GM19043 (cell line): Measurements from ENCODE around the gene SLC26A1.

Experiments used
- ATAC-seq: cut with Tn5 transposase; IDR thresholded peaks from one replicate; pipeline ENCODE4 v1.9.1; 2021; ENCODE audit warnings: low read depth; ENCODE audit not compliant: unreplicated experiment

The SLC26A1 gene

GRCh38 chr4:1015179-1015578, 22.0 kb upstream of the SLC26A1 start:
- no peak for ATAC-seq

- no peak for ATAC-seq
Measured at GRCh38 chr4:1014291-1015167, 21.3 kb upstream of the SLC26A1 start.

- ATAC-seq = no peak
Measured at GRCh38 chr4:1013225-1014073, 20.2 kb upstream of the SLC26A1 start.

GRCh38 chr4:1012034-1012739, 19.0 kb upstream of the SLC26A1 start:
- ATAC-seq = no peak

- no peak for ATAC-seq
Measured at GRCh38 chr4:1011666-1012033, 18.4 kb upstream of the SLC26A1 start.

GRCh38 chr4:1011022-1011665, 17.9 kb upstream of the SLC26A1 start, which contains the start of gene FGFRL1:
Gene FGFRL1 (plus strand): TSS chr4:1011626. CDS start chr4:1012486, 860 bp downstream.
- no peak for ATAC-seq

GRCh38 chr4:1010395-1011021, 17.3 kb upstream of the SLC26A1 start:
- ATAC-seq = no peak

- ATAC-seq = no peak
Measured at GRCh38 chr4:1009542-1010394, 16.6 kb upstream of the SLC26A1 start.

GRCh38 chr4:1008840-1009541, 15.8 kb upstream of the SLC26A1 start:
- no peak for ATAC-seq

- ATAC-seq = no peak
Measured at GRCh38 chr4:1006856-1007255, 13.7 kb upstream of the SLC26A1 start.

GRCh38 chr4:1004557-1005485, 11.6 kb upstream of the SLC26A1 start:
- no peak for ATAC-seq

GRCh38 chr4:1004071-1004418, 10.8 kb upstream of the SLC26A1 start:
- ATAC-seq = no peak

- ATAC-seq = no peak
Measured at GRCh38 chr4:1003271-1004070, 10.3 kb upstream of the SLC26A1 start.

- no peak for ATAC-seq
Measured at GRCh38 chr4:1002631-1003251, 9.5 kb upstream of the SLC26A1 start.

GRCh38 chr4:1002131-1002630, 9.0 kb upstream of the SLC26A1 start:
- ATAC-seq = no peak

- ATAC-seq = no peak
Measured at GRCh38 chr4:1001561-1002130, 8.4 kb upstream of the SLC26A1 start.
